GM12801 (cell line): ENCODE results near the gene USH2A.

ENCODE experiments used
- TF ChIP-seq, protein P1 (sequence below): IDR thresholded peaks from one replicate; pipeline ENCODE4 v1.5.1; 2011; ENCODE audit warnings: control low read depth; ENCODE audit not compliant: insufficient read length; ENCODE audit errors: extremely low read depth

The USH2A gene

DNA sequence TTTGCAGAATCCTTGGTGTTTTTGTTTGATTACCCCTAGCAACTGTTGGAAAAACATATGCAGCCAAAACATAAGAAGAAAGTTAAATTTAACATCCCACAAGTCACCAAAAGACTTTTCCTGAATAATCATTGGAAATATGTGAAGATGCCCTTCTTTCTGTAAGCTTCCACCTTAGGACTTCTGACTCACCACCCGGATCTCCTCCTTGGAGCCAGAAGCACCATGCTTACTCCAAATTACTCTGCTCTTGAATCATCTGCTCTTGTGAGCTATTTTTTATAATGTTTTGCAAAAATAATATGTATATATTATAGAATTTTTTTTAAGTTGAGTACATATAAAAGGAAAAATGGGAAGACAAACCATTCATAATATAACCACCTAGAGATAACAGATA, 464.4 kb downstream of the USH2A start:
- TF ChIP-seq, protein P1, sequence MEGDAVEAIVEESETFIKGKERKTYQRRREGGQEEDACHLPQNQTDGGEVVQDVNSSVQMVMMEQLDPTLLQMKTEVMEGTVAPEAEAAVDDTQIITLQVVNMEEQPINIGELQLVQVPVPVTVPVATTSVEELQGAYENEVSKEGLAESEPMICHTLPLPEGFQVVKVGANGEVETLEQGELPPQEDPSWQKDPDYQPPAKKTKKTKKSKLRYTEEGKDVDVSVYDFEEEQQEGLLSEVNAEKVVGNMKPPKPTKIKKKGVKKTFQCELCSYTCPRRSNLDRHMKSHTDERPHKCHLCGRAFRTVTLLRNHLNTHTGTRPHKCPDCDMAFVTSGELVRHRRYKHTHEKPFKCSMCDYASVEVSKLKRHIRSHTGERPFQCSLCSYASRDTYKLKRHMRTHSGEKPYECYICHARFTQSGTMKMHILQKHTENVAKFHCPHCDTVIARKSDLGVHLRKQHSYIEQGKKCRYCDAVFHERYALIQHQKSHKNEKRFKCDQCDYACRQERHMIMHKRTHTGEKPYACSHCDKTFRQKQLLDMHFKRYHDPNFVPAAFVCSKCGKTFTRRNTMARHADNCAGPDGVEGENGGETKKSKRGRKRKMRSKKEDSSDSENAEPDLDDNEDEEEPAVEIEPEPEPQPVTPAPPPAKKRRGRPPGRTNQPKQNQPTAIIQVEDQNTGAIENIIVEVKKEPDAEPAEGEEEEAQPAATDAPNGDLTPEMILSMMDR = no peak

DNA sequence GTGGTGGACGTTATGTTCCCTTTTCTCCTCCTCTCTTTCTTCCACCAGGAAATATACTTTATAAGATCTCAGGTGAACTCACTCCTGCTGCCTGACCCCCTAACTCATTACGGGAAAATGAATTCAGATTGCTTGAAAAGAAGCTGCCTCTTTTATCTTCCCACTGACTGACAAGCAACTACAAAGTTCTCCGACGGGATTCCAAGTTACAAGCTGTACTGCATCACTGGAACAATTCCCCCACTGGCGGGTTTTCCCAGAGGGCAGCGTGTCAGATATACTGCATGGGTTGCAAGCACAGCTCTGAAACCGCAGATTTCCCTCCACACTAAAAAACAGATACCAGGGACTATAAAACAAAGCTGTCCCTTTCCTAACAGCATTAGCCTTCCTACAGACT, 465.6 kb downstream of the USH2A start:
- TF ChIP-seq, protein P1 = no peak

DNA sequence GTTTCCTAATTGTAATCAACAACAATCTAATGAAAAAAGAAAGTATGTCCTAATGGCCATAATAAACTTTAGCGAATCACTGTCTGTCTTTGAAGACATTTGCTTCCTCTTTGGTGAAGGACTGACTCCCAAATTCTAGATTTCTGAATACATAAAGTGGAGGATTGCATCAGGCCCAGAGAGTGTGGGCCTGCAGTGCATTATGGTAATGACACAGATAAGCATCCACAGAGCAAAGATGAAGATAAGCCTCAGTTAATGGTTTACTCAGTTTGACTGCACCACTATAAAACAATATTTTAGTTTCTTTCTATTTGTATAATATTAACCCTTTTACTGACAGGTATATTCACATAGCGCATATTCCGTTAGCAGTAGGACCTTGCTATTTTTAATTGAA, 490.7 kb downstream of the USH2A start:
- TF ChIP-seq, protein P1 = no peak

DNA sequence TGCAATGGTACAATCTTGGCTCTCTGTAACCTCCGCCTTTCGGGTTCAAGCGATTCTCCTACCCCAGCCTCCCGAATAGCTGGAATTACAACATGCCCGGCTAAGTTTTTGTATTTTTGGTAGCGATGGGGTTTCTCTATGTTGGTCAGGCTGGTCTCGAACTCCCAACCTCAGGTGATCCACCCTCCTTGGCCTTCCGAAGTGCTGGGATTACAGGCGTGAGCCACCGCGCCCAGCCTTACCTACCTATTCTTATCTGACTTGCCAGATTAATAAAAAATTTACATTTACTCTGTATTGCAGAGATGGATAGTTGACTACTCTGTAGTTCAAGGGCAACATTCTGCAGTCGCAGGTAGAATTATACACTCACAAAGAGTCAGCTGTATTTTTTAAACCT, 496.6 kb downstream of the USH2A start:
- TF ChIP-seq, protein P1 = no peak

DNA sequence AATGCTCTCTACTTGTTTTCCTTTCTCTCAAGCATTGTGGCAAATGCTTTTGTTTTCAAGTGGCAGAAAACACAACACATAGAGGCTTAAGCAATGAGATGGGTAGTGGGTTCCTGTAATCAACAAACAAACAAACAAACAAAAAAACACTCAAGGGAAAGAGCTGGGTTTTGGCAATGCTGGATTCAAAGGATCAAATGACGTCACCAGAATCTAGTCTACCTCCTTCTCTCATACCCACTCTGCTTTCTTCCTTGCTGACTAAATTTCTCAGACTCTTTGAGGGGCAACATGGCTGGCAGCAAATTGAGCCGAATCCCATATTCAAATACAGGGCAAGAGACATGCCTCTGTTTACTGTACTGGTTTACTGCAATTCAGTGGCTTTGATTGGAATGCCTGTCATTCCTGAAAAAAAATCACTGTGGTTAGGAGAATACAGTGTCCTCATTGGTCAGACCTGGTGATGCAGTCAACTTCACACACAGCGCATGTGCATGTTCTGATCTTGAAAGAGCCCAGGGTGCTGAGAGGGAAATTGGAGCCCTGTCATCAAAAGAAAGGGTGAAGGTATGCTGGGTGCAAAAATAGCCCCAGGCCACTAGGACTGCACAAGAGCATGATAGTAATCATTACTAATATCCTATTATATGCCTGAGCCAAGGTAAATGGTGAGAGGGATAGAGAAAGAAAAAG, 500.0 kb downstream of the USH2A start:
- TF ChIP-seq, protein P1 = no peak

DNA sequence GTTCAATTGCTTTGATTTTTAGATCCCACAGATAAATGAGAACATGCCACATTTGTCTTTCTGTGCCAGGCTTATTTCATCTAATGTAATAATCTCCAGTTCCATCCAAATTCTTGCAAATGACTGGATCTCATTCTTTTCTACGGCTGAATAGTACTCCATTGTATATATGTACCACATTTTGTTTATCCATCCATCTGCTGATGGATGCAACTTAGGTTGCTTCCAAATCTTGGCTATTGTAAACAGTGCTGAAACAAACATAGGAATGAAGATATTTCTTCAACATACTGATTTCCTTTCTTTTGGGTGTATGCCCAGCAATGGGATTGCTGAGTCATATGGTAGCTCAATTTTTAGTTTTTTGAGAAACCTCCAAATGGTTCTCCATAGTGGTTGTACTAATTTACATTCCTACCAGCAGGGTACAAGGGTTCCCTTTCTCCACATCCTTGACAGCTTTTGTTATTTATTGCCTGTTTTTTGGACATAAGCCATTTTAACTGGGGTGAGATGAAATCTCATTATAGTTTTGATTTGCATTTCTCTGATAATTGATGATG, 511.8 kb downstream of the USH2A start:
- TF ChIP-seq, protein P1 = no peak

DNA sequence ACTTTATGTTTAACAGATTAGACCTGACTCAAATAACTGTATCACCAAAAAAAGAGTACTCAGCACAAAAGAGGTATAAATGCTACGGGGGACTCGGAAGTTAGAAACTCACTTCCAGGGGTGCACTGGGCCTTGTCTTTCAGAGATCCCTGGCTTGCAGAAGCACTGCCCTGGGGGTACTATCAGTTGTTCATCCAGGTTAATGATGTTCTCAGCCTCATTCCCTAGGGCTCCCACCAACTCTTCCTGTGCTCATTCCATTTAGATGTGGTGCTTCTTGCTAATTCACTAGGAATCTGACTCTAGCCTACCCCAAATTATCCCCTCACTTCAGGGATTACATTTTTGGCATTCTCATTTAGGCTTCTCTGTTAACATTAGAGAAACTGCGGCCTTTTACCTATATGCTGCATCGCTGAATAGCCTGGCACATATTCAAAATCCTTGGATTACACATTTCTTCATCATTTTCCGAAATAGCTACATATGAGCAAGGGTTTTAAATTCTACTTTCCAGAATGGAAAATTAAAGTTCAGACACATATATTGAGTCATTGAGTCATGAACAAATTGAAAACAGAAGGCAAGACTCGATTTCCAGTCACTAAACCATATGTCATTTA, 517.6 kb downstream of the USH2A start:
- TF ChIP-seq, protein P1 = no peak
